ENCODE results near the gene NAV3. TPM values are rescaled to one million over a fixed set of nuclear protein-coding genes. Genes with fewer than 3 reads are reported as not detected.
A peak's percentile ranks its signal among the peaks of the same experiment; 100 is the strongest.

The NAV3 gene
- total and polyA plus RNA-seq, 2 of the 4 experiments (the other 2 are of a cell fraction): 25.5 to 106 TPM

- no peak overlapping the region for H2BK20ac ChIP-seq (ENCODE audit: low read depth, low read length)
- H2AK9ac ChIP-seq (replicated peaks; ENCODE audit: low read depth, low read length, poor library complexity): no peak overlapping the region
- H3K4me3 ChIP-seq (ENCODE audit: insufficient read depth, low read depth, low read length): no peak overlapping the region
- H3K9me1 ChIP-seq (ENCODE audit: insufficient read depth, low read length): no peaks in the 10 kb centered on the region
- DNase-seq (no peak), ATAC-seq (ENCODE audit: low read depth) (no peak)
- WGBS, 2 experiments (ENCODE audit: extremely low coverage in 2 of 2, insufficient read length in 1 of 2): no CpG with 5 or more reads among the region's 2 CpGs
- H3K27ac ChIP-seq (ENCODE audit: insufficient read depth, low read length): no peak overlapping the region
- H4K20me1 ChIP-seq (ENCODE audit: insufficient read depth, low read length): no peaks in the 10 kb centered on the region
- no peak overlapping the region for H3K56ac ChIP-seq (ENCODE audit: extremely low read depth, insufficient read depth, low read length)
- dilution Hi-C loops (cut with HindIII; ENCODE audit: low sequenced_read_pairs, unreplicated experiment): no loop called here
- no peak overlapping the region for H4K8ac ChIP-seq (ENCODE audit: low read depth in 2 of 2, low read length in 2 of 2)
- CTCF ChIA-PET: no interaction called here
- no peaks in the 10 kb centered on the region for H3K27me3 ChIP-seq (ENCODE audit: control insufficient read depth, insufficient read depth, low read length)
- peaks cover 6% of the 10 kb centered on the region; the same call in 1 of the 2 replicates for H3K4me1 ChIP-seq (ENCODE audit: control insufficient read depth, insufficient read depth, low read length)
- BruUV-seq (replicated peaks): no TSS peak
- H3K18ac ChIP-seq (ENCODE audit: low read depth, low read length): no peak overlapping the region
- H4K91ac ChIP-seq (ENCODE audit: insufficient read depth, low read depth, low read length): no peak overlapping the region
- H3K79me1 ChIP-seq (ENCODE audit: low read depth in 1 of 2, low read length in 2 of 2): peaks cover 0 to 3% of the 10 kb centered on the region in 2 experiments; a peak in 1 of 4 replicates
- peaks cover 5% of the 10 kb centered on the region for H3K36me3 ChIP-seq (ENCODE audit: control insufficient read depth, insufficient read depth, low read length)
- no peak overlapping the region for H2BK120ac ChIP-seq (ENCODE audit: low read depth, low read length)
- H2BK5ac ChIP-seq (ENCODE audit: low read depth, low read length, poor library complexity, severe bottlenecking): peak overlapping the region; percentile 2
- no peak overlapping the region for H3K4me2 ChIP-seq (ENCODE audit: low read depth, low read length)
- TF ChIP-seq, protein P1, sequence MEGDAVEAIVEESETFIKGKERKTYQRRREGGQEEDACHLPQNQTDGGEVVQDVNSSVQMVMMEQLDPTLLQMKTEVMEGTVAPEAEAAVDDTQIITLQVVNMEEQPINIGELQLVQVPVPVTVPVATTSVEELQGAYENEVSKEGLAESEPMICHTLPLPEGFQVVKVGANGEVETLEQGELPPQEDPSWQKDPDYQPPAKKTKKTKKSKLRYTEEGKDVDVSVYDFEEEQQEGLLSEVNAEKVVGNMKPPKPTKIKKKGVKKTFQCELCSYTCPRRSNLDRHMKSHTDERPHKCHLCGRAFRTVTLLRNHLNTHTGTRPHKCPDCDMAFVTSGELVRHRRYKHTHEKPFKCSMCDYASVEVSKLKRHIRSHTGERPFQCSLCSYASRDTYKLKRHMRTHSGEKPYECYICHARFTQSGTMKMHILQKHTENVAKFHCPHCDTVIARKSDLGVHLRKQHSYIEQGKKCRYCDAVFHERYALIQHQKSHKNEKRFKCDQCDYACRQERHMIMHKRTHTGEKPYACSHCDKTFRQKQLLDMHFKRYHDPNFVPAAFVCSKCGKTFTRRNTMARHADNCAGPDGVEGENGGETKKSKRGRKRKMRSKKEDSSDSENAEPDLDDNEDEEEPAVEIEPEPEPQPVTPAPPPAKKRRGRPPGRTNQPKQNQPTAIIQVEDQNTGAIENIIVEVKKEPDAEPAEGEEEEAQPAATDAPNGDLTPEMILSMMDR (conservative IDR thresholded peaks at IDR 0.05; ENCODE audit: low read depth, low read length): no peak
- TF ChIP-seq MAFK (IDR thresholded peaks at IDR 0.05; ENCODE audit: low read depth, low read length) (no peak), NFE2L2 (IDR thresholded peaks at IDR 0.05; ENCODE audit: low read depth, low read length) (no peak), BHLHE40 (IDR thresholded peaks at IDR 0.05; ENCODE audit: low read depth, low read length) (no peak)
- POLR2A ChIA-PET (ENCODE audit: unreplicated experiment): no interaction called here
- H2BK15ac ChIP-seq (ENCODE audit: low read depth, low read length): no peak overlapping the region
- H2AFZ ChIP-seq (replicated peaks; ENCODE audit: low read length, poor library complexity): no peak overlapping the region
- H3K4ac ChIP-seq (ENCODE audit: low read depth, low read length): no peak overlapping the region
- no peak overlapping the region for H3K9ac ChIP-seq (ENCODE audit: low read depth, low read length)
- no peak overlapping the region for H3K23ac ChIP-seq (ENCODE audit: low read depth, low read length)
- no peak overlapping the region for H3K14ac ChIP-seq (replicated peaks; ENCODE audit: low read depth, low read length)
- no peak overlapping the region for H4K5ac ChIP-seq (ENCODE audit: low read depth, low read length)
- H3K9me3 ChIP-seq (ENCODE audit: control insufficient read depth, insufficient read depth, low read length): no peaks in the 10 kb centered on the region
- no peak overlapping the region for H2AK5ac ChIP-seq (ENCODE audit: low read depth, low read length)
- in situ Hi-C loops (cut with MboI; ENCODE audit: low sequenced_read_pairs): loop anchor here (10.0 to 25.0 kb wide), 2 partner anchors 989 to 1177 kb away; no protein-coding TSS in a partner anchor
- intact Hi-C loops (cut with micrococcal nuclease): loop anchor here (10.0 kb wide), 4 partner anchors 239 to 1189 kb away; partner anchors contain the start of gene SYT1
Observed at GRCh38 chr12:78185651-78186050, 355.0 kb downstream of the NAV3 start.

Measured in IMR-90 (cell line).